ENCODE data around the gene TNS2.
"Not testable (repeated sequence)": the region's sequence is repeated elsewhere in the genome, so short reads cannot be mapped to it uniquely, and the experiment has no call there.

GRCh38 chr12:53112431-53112830 lies 62.6 kb downstream of the TNS2 start:
- not testable (repeated sequence) for TF ChIP-seq CTCF, POLR2AphosphoS5 (IDR thresholded peaks at IDR 0.05)

Data from prostate gland (tissue), 2 donors.